GM06990 (cell line): ENCODE measurements around the gene GRM1.

ENCODE experiments used
- DNase-seq: peaks from one replicate; pipeline ENCODE4 v3.0.0-alpha.2; 2011; ENCODE audit not compliant: insufficient read length; ENCODE audit errors: extremely low read depth
- H3K27me3 ChIP-seq: replicated peaks from 2 replicates; pipeline ENCODE4 v1.6.0; 2011; ENCODE audit warnings: low read length; ENCODE audit not compliant: control insufficient read depth, insufficient read depth
- H3K36me3 ChIP-seq: 2 replicates; pipeline ENCODE4 v1.5.1; 2011; ENCODE audit warnings: low read length; ENCODE audit not compliant: control insufficient read depth, insufficient read depth
- H3K4me3 ChIP-seq: replicated peaks from 2 replicates; pipeline ENCODE4 v1.5.1; 2011; ENCODE audit warnings: low read depth, mild to moderate bottlenecking, control low read depth, low read length
- TF ChIP-seq, protein P1 (sequence below): IDR thresholded peaks from 2 replicates; pipeline ENCODE4 v1.5.1; 2011; ENCODE audit warnings: low read length, control low read depth, mild to moderate bottlenecking, inconsistent platforms; ENCODE audit not compliant: insufficient read depth, poor library complexity, severe bottlenecking

GRM1 gene

DNA sequence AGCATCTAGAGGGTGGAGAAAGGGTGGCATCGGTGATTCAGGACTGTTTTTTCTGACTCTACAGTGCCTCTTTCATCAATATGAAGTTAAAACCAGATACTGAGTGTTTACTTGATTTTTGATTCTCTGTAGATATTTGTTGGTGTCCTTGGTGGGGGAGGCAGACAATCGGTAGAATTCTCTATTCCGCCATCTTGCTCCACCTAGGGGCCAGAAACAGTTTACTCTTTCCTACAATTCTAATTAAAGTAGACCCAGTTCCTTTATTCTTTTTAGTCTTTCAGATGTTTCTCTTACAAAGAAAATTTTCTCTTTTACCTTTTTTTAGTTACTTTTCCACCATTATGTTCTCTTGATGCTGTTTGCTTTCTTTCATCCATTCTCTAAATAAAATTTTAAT lies 352.6 kb downstream of the GRM1 start:
- no peaks in the 10 kb centered on the region for H3K27me3 ChIP-seq
- no peak for DNase-seq
- TF ChIP-seq, protein P1, sequence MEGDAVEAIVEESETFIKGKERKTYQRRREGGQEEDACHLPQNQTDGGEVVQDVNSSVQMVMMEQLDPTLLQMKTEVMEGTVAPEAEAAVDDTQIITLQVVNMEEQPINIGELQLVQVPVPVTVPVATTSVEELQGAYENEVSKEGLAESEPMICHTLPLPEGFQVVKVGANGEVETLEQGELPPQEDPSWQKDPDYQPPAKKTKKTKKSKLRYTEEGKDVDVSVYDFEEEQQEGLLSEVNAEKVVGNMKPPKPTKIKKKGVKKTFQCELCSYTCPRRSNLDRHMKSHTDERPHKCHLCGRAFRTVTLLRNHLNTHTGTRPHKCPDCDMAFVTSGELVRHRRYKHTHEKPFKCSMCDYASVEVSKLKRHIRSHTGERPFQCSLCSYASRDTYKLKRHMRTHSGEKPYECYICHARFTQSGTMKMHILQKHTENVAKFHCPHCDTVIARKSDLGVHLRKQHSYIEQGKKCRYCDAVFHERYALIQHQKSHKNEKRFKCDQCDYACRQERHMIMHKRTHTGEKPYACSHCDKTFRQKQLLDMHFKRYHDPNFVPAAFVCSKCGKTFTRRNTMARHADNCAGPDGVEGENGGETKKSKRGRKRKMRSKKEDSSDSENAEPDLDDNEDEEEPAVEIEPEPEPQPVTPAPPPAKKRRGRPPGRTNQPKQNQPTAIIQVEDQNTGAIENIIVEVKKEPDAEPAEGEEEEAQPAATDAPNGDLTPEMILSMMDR = peak; percentile 16
- no peak overlapping the region for H3K4me3 ChIP-seq
- H3K36me3 ChIP-seq = no peaks in the 10 kb centered on the region

DNA sequence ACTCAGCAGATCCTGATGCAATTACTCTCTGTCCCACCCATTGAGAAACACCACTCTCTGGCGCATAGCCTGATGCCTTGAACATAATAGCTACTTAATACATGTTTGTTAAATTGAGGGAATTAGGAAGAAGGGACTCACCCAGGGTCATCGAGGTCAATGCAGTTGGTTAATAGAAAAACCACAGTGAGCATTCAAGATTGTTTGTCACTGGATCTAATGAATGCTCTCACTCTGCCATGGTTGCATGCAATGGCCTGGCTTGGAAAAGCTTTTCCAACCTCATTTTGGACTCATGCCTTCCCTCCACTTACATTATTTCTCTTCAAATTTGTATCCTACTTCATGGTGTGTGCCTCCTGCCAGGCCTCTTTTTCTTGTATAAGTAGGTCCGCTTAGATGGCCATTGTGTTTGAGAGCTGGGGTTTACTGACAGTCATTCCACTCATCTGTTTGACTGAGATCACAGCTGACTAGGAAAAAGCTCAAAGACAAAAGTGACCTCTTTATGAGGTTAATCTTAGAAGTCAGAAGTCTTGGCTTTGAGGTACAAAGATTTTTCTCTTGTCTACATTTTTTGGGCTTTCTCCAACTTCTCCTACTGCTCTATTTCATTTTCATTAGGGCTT lies 360.0 kb downstream of the GRM1 start:
- no peaks in the 10 kb centered on the region for H3K36me3 ChIP-seq
- no peak for DNase-seq
- H3K27me3 ChIP-seq = no peaks in the 10 kb centered on the region
- H3K4me3 ChIP-seq = no peak overlapping the region
- TF ChIP-seq, protein P1 = no peak

DNA sequence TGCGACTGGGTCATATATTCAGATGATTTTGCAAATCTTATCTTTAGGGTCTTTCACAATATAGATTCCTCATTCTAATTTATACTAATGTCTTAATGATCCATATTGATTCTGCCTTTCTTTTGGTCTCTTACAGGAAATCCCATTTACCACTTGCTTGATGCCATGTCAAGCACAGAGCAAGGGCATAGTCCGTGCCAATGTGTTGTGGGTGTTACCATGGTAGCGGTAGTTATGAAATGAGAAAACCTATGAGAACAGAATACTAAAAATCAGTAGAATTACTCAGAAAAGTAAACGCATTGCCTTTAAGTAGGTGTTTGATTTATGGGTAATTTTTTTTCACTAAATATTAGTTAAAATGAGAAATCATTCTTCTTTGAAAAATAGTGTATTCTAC lies 360.9 kb downstream of the GRM1 start:
- DNase-seq = no peak
- no peak overlapping the region for H3K4me3 ChIP-seq
- no peaks in the 10 kb centered on the region for H3K36me3 ChIP-seq
- no peaks in the 10 kb centered on the region for H3K27me3 ChIP-seq
- TF ChIP-seq, protein P1 = no peak

DNA sequence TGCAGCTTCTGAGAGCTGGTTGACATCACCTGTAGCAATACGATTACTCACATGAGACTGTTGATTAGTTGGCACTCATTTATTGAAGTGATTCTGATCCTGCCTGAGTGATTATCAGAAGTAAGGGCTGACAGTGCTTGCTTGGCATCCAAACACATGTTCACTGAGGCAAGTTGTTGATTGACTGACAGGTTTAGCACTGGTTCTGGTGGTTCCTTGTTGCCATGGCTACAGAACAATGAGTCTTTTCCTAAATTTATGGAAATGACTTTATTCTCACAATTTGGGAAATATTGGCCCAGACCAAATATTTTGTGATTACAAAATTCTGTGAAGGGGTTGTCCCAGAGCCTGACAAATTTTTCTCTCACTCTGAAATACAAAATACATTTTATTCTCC lies 368.8 kb downstream of the GRM1 start:
- Histone ChIP-seq H3K27me3 (no peaks in the 10 kb centered on the region), H3K36me3 (no peaks in the 10 kb centered on the region), H3K4me3 (no peak overlapping the region)
- no peak for DNase-seq
- TF ChIP-seq, protein P1 = no peak

DNA sequence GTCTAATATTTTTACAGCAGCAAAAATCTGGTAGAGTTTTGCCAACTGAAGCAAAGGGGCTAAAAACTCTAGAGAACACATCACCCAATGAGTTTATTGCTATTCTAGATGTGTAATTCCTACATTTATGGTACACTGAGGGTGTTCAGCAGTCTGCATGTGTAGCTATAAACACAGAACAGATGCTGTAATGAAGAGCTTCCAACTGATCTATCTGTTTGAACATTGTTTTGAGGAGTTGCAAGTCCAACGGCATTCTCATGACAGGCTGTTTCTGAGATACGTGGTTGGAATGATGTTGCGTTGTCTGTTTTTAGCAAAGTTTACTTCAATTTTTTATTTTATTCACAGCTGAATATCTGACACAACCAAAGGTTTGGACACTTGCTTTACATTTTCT lies 373.6 kb downstream of the GRM1 start:
- no peaks in the 10 kb centered on the region for H3K27me3 ChIP-seq
- no peak overlapping the region for H3K4me3 ChIP-seq
- no peak for DNase-seq
- no peaks in the 10 kb centered on the region for H3K36me3 ChIP-seq
- TF ChIP-seq, protein P1 = no peak

DNA sequence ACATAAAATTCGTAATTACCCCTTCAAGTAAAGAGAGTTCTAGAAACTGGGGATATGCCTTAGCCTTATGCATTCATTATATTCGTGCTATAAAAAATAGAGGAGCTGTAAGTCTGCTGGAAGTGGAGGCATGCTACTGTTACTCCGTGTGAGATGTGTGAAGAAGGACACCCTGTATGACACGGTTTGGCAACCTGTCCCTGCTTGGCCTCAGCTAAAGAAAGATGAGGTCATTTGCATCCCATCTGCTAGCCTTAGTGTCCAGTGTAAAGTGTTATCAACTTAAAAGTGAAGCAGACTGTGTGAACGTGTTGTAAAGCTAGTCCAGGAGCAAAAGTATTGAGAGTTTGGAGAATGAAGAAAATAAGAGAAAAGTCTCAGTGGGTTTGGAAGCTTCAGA lies 379.7 kb downstream of the GRM1 start:
- no peak for DNase-seq
- H3K4me3 ChIP-seq = no peak overlapping the region
- TF ChIP-seq, protein P1 = no peak
- H3K27me3 ChIP-seq = no peaks in the 10 kb centered on the region
- H3K36me3 ChIP-seq = no peaks in the 10 kb centered on the region
